Prostate gland (tissue), 2 donors: ENCODE data around the gene PLTP.

Source experiments
- CTCF ChIP-seq, 4 experiments: fragments of 200-600 bp in 2 of 4; fragments of 450-650 bp in 2 of 4; sonication (generic) in 2 of 4; IDR thresholded peaks; 1 replicate in 3 of 4; 2 replicates in 1 of 4; pipeline ENCODE4 v1.5.1; 2016 to 2019; ENCODE audit warnings: antibody characterized with exemption in 4 of 4, mild to moderate bottlenecking in 2 of 4, moderate library complexity in 2 of 4
- POLR2A ChIP-seq: fragments of 450-650 bp; IDR thresholded peaks from one replicate; pipeline ENCODE4 v1.6.1; 2016; ENCODE audit warnings: antibody characterized with exemption, mild to moderate bottlenecking

GRCh38 chr20:45850238-45850637, 61.7 kb downstream of the PLTP start:
- no peak for TF ChIP-seq CTCF (IDR thresholded peaks at IDR 0.05)
- no peak for TF ChIP-seq POLR2A
